PFSK-1 (cell line): ENCODE measurements around the gene TOX2.

ENCODE experiments used
- POLR2AphosphoS5 ChIP-seq: IDR thresholded peaks from 2 replicates; pipeline ENCODE4 v1.6.1; 2012; ENCODE audit warnings: low read depth, mild to moderate bottlenecking, control low read depth, low read length, moderate library complexity
- TF ChIP-seq, protein P1 (sequence below), 2 experiments: IDR thresholded peaks; 2 replicates each; pipeline versions ENCODE4 v1.6.1 to v1.8.0; 2011 to 2012; ENCODE audit warnings: low read depth in 2 of 2, low read length in 2 of 2, control low read depth in 1 of 2, inconsistent platforms in 1 of 2, mild to moderate bottlenecking in 1 of 2, moderate library complexity in 1 of 2; ENCODE audit not compliant: insufficient read depth in 1 of 2

- TF ChIP-seq POLR2AphosphoS5 = no peak
- TF ChIP-seq, protein P1, sequence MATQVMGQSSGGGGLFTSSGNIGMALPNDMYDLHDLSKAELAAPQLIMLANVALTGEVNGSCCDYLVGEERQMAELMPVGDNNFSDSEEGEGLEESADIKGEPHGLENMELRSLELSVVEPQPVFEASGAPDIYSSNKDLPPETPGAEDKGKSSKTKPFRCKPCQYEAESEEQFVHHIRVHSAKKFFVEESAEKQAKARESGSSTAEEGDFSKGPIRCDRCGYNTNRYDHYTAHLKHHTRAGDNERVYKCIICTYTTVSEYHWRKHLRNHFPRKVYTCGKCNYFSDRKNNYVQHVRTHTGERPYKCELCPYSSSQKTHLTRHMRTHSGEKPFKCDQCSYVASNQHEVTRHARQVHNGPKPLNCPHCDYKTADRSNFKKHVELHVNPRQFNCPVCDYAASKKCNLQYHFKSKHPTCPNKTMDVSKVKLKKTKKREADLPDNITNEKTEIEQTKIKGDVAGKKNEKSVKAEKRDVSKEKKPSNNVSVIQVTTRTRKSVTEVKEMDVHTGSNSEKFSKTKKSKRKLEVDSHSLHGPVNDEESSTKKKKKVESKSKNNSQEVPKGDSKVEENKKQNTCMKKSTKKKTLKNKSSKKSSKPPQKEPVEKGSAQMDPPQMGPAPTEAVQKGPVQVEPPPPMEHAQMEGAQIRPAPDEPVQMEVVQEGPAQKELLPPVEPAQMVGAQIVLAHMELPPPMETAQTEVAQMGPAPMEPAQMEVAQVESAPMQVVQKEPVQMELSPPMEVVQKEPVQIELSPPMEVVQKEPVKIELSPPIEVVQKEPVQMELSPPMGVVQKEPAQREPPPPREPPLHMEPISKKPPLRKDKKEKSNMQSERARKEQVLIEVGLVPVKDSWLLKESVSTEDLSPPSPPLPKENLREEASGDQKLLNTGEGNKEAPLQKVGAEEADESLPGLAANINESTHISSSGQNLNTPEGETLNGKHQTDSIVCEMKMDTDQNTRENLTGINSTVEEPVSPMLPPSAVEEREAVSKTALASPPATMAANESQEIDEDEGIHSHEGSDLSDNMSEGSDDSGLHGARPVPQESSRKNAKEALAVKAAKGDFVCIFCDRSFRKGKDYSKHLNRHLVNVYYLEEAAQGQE (IDR thresholded peaks at IDR 0.05; ENCODE audit: insufficient read depth in 1 of 2, low read depth in 2 of 2, low read length in 2 of 2) = no peak
Measured at GRCh38 chr20:44018259-44018941, 103.7 kb downstream of the TOX2 start.
